Stimulated activated CD4-positive, alpha-beta T cell treated with anti-CD3 and anti-CD28 coated beads, Interleukin-1b, Interleukin-23, amount 100 ng/mL, for 48 hours (primary cell): Measurements from ENCODE around the gene MARCKSL1.

Experiments
- DNase-seq: peaks from one replicate; pipeline ENCODE4 v3.0.0-alpha.2; 2020

Gene MARCKSL1

DNA sequence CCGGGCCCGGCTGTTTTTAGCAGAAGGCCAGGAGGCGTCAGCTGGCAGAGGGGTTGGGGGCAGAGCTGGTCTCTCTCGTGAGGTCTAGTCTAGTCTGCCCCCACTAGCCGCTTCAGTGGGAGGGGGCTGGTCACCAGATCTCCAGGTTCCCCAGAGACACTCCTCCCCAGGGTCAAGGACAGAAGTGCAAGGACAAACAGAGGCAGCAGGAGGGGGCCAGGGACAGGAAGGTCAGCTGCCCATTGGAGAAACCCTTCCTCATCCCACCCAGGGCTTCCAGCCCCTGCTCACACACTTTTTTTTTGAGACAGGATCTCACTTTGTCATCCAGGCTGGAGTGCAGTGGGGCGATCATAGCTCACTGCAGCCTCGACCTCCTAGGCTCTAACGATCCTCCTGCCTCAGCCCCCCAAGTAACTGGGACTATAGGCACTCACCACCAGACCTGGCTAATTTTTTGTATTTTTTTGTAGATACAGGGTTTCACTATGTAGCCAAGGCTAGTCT is 16.3 kb upstream of the MARCKSL1 start:
- DNase-seq, result no peak

- DNase-seq, result peak; percentile 92
Measured at GRCh38 chr1:32351399-32352238, 15.6 kb upstream of the MARCKSL1 start.

- DNase-seq, result peak; percentile 82
Measured at GRCh38 chr1:32350785-32351398, 14.9 kb upstream of the MARCKSL1 start.

- no peak for DNase-seq
Measured at GRCh38 chr1:32349211-32349708, 13.2 kb upstream of the MARCKSL1 start.

DNA sequence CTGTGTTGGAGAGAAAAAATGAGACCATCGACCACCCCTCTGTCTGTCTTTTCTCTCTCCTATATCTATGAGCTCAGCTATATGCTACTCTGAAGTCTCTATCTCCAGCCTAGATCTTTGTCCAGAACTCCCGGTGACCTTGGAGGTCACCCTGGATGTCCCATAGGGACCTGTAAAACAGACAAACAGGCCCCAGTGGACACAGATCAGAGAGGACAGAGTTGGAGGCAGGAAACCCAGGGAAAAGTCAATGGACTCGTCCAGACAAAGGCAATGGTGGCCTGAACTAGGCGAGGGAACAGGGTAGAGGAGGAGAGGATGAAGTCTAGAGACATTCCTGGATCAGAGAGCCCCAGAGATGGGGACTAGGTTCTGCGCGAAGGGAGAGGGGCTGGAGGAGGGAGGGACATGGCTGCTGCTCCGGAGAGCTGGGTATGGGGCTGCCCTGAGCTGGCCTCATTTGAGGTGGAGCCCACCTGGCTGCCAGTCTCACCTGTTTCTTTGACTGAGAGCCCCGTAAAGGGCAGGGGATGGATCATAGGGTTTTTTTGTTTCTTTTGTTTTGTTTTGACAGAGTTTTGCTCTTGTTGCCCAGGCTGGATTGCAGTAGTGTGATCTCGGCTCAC is 10.6 kb upstream of the MARCKSL1 start:
- no peak for DNase-seq

DNA sequence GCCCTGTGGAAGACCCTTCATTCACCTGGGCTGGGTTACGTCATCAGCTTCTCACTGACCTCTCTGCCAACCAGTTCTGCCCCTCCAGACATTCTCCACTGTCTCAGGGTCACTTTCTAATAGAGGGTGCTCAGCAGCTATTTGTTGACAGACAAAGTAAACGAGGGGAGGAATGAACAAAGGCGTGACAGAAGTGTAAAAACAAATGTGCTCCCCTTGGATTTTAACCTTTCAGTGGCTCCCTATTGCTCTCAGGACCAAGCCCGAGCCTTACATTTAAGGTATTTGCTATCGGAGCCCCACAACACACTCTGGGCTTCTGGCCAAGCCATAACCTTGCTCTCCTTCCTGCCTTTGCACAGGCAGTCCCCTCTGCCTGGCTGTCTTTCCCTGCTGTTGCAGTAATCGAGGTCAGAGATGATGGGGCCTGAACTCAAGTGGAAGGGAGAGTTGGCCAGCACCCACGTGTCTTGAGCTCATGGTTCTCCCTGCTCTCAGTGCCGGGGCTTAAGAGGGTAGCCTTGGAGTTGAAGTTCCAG is 9.3 kb upstream of the MARCKSL1 start:
- DNase-seq, result no peak

DNA sequence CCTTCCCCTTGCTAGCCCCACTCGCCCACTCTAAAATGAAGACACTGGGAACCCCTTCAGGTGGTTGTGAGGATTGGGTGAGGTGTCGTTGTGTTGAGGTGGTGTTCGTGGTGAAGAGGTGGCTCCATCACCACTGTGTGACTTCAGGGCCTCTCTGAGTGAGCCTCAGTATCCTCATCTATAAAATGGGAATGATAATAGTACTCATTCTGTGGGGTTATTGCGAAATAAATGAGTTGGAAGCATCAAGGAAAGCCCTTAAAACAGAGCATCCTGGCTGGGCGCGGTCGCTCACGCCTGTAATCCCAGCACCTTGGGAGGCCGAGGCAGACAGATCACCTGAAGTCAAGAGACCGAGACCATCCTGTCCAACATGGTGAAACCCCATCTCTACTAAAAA is 6.7 kb upstream of the MARCKSL1 start:
- no peak for DNase-seq

DNA sequence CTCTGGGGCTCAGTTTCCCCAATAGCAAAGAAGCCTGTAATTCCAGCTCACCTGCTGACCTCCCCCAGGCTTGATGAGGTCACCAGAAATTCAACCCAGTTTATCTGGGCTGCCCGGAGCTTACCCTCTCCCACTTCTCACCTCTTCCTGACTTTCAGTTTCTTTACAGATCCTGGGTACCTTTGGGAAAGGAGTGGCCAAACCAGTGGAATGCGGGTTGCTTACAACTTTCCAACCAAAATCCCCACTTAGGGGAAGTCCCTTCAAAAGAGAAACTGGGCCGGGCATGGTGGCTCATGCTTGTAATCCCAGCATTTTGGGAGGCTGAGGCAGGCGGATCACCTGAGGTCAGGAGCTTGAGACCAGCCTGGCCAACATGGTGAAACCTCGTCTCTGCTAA is 5.9 kb upstream of the MARCKSL1 start:
- no peak for DNase-seq

GRCh38 chr1:32341186-32341757 is 5.2 kb upstream of the MARCKSL1 start:
- no peak for DNase-seq

DNA sequence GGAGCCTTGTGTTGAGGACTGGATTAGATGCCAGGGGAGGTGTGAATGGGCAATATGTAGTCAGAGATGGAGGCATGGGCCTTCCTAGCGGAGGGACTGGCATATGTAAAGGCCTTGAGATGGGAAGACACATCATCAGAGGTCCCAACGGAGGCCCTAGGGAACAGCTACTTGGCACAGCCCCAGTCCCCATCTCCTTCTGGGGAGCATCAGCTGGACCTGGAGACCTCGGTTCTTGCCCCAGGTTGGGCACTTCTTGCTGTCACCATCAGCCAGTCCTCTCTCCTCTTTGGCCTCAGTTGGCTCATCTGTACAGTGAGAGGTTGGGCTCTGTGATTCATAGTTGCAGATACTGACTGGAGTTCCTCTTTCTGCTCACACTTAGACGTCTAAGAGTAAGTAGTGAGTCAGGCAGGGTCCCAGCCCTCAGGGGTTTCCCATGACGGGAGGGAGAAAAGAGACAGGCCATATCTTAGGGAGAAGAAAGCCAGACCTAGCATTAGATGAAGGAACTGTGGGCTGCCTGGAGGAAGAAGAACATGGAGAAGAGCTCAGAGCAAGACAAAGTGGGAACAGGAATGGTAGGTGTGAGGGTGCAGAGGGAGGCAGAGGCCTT is 3.4 kb upstream of the MARCKSL1 start:
- DNase-seq, result peak; percentile 66

GRCh38 chr1:32338637-32339145 is 2.7 kb upstream of the MARCKSL1 start:
- no peak for DNase-seq

DNA sequence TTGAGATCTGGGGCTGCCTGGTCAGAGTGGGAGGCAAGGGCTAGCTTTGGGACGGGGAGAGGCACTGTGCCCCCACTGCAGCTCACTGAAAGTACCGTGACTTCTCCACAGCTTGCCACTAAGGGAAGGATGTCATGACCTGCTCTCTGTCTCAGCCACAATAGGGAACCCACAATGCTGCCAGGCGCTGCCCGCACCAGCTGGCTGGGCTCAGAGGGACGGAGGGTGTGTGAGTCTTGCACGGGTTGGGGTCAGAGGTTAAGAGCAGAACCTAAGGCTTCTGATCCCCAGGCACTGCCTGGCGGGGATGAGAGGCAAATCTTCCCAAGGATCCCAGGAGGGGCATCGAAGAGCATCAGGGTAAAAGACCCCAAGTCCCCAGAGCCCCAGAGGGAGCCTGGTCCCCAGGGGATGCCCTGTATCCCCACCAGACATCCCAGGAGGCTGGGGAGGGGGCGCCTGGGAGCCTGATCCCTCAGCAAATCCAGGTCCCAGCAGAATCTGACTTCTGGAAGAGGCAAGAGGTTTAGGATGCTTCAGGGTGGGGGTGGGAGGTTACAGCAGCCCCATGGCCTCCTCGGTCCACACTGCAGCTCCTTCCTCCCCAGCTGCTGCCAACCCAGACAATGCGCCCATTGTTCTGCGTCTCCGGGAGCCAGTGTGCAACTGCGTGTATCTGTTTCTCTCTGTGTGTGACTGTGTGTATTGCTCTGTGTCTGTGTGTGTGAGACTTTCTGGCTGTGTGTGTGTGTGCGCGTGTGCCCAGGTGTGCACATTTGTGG is 2.0 kb upstream of the MARCKSL1 start:
- no peak for DNase-seq

- peak; percentile 63 for DNase-seq
Measured at GRCh38 chr1:32336963-32337675, 1.1 kb upstream of the MARCKSL1 start.

DNA sequence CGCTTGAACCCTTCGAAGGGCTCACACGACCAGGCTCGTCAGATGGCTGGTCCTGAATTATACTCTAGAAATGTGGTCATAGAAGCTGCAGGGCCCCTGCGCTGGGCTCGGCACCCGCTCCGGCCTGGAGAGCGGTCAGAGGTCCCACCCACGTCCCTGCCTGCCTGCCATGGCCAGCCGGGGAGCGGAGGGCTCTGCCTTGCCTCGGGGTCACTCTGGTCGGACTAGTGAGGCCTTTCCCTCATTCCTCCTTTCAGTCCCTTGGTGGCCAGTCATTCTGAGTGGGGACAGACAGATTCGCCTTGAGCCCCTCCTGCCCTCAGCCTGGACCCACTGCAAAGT is 529 bp upstream of the MARCKSL1 start:
- DNase-seq, result no peak

- no peak for DNase-seq
Measured at GRCh38 chr1:32335535-32335789, 571 bp downstream of the MARCKSL1 start.

DNA sequence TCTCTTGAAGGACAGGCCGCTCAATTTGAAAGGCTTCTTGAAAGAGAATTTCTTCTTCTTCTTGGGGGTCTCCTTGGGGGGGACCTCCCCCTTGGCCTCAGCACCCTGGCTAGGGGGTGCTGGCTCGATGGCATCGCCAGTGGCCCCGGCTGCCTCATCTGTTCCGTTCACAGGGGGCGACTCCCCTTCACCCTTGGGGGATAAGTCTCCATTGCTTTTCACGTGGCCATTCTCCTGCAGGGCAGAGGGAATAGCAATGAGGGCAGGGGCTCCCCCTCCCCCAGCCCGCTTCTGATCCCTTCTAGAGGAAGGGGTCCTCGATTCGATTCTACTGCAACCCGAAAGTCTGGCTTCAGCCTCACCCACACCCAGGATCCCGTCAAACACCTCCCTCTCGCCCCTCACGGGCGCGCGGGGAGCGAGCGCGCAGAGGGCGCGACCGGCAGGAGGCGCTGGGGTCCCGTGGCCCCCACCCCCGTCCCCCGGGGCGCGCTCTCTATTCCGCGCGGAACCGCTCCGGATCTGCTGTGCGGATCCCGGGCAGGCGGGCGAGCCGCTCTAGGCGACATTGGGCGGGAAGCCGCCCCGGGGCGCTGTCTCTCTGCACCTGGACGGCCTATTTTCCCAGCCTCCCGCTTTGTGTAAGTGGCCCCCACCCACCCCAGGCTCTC is 1.0 kb downstream of the MARCKSL1 start:
- DNase-seq, result peak; percentile 46

DNA sequence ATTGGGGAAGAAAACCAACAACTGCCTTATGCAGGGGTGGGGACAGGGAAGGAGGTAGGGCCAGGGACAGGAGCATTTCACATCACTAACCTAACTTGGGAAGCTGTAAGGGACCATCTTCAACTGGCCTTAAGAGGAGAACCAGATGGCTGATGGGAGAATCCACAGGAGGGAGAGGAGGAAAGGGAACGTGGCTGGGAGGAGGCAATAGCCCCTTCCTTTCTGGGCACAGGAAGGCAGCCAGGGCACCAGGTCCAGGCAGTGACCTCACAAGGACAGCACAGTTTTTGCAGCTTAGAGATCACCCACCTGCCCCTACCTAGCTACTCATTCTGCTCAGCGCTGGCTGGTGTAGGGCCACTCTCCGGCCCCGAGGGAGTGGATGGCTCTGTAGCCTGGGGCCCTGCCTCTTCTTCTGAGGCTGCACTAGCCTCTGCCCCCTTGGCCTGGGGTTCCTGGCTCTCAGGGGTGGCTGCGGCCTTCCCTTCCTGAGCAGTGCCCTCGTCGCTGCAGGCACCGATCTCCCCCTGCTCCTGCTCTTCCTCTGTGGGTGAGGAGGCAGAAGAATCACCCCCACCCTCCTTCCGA is 1.7 kb downstream of the MARCKSL1 start:
- no peak for DNase-seq

GRCh38 chr1:32333251-32333963 is 2.6 kb downstream of the MARCKSL1 start:
- no peak for DNase-seq

DNA sequence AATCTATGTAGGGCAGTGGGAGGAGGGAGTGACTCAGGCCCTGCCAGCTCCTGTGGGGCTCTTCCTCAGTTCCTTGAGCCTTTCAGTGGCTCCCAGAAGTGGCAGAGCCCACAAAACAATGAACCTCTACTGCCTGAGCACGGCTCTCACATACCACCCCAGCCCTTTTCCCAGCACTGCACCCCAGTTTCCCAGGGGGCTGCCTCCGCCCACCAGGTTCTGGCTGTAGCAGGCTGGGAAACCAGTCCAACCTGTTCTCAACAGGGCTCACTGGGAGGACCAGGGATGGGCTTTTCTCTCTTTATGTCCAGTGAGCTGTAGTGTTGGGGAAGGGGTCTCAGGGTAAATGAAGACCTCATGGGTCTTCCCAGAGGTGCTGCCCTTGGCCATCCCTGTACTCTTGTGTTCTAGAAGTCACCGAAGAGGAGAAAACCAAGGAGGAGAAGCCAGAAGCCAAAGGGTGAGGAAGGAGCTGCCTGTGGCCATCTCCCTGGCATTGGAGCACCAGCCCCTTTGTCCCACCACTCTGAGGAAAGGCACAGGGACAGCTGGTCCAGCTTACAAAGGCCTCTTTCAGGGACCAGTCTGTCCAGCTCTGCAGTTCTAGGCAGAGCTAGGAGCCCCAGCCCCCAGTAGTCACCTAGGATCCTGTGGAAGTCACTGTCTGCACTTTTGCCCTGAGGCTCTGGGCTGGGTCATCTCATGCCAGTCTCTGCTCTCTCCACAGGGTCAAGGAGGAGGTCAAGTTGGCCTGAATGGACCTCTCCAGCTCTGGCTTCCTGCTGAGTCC is 3.5 kb downstream of the MARCKSL1 start:
- no peak for DNase-seq
